Measurements from ENCODE around the gene FGFBP2. TPM values are rescaled to one million over a fixed set of nuclear protein-coding genes. Genes with fewer than 3 reads are reported as not detected.

The FGFBP2 gene
- total RNA-seq, 1 donor from 2014 or later, result not detected

DNA sequence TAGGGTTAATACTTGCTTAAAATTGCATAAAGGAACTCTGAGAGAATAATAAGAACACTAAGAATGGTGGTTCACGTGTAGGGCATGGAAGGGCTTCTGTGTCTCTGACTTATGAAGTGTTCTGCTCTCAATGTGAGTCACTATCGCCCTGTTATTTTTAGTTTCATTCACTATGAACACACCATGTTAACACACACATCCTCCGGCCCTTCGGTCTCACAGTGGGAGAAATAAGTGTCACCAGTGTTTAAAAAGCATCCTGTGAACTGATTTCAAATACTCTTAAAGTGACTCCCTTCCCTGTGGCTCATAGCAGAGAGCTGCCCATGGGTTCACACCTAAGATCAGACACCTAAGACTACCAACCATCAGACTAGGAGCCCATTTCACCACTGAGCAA, 33.8 kb upstream of the FGFBP2 start:
- TF ChIP-seq, protein P1, sequence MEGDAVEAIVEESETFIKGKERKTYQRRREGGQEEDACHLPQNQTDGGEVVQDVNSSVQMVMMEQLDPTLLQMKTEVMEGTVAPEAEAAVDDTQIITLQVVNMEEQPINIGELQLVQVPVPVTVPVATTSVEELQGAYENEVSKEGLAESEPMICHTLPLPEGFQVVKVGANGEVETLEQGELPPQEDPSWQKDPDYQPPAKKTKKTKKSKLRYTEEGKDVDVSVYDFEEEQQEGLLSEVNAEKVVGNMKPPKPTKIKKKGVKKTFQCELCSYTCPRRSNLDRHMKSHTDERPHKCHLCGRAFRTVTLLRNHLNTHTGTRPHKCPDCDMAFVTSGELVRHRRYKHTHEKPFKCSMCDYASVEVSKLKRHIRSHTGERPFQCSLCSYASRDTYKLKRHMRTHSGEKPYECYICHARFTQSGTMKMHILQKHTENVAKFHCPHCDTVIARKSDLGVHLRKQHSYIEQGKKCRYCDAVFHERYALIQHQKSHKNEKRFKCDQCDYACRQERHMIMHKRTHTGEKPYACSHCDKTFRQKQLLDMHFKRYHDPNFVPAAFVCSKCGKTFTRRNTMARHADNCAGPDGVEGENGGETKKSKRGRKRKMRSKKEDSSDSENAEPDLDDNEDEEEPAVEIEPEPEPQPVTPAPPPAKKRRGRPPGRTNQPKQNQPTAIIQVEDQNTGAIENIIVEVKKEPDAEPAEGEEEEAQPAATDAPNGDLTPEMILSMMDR (IDR thresholded peaks at IDR 0.05; ENCODE audit: unreplicated experiment), result no peak
- Mint-ChIP-seq H3K4me3 (ENCODE audit: unreplicated experiment) (no peak overlapping the region), H3K27me3 (ENCODE audit: unreplicated experiment) (no peaks in the 10 kb centered on the region), H3K4me1 (ENCODE audit: unreplicated experiment) (no peaks in the 10 kb centered on the region), H3K27ac (ENCODE audit: unreplicated experiment) (no peak overlapping the region), H3K36me3 (ENCODE audit: low read depth, unreplicated experiment) (no peaks in the 10 kb centered on the region), H3K9me3 (ENCODE audit: unreplicated experiment) (no peaks in the 10 kb centered on the region)
- DNase-seq (ENCODE audit: low spot score), result no peak

DNA sequence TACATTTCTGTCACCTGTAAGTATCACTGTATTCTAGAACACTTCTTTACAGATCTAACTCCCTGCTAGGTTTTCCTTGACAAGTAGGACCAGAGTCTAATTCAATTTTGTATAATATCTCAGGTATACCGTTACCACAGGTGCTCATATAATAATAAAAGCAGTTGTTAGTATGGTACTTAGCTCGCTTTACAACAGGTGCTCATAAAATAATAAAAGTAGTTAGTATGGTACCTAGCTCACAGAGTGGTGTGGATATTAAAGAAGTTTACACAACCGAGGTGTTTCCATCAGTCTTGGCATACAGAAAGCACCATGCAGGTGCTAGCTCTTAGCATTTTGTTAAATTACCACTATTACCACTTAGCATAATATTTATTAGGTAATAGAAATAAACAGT, 32.9 kb upstream of the FGFBP2 start:
- H3K4me3 Mint-ChIP-seq (ENCODE audit: unreplicated experiment), result no peak overlapping the region
- H3K27ac Mint-ChIP-seq (ENCODE audit: unreplicated experiment), result no peak overlapping the region
- no peaks in the 10 kb centered on the region for H3K4me1 Mint-ChIP-seq (ENCODE audit: unreplicated experiment)
- TF ChIP-seq, protein P1 (IDR thresholded peaks at IDR 0.05; ENCODE audit: unreplicated experiment), result no peak
- no peaks in the 10 kb centered on the region for H3K36me3 Mint-ChIP-seq (ENCODE audit: low read depth, unreplicated experiment)
- no peaks in the 10 kb centered on the region for H3K9me3 Mint-ChIP-seq (ENCODE audit: unreplicated experiment)
- no peaks in the 10 kb centered on the region for H3K27me3 Mint-ChIP-seq (ENCODE audit: unreplicated experiment)
- no peak for DNase-seq (ENCODE audit: low spot score)

DNA sequence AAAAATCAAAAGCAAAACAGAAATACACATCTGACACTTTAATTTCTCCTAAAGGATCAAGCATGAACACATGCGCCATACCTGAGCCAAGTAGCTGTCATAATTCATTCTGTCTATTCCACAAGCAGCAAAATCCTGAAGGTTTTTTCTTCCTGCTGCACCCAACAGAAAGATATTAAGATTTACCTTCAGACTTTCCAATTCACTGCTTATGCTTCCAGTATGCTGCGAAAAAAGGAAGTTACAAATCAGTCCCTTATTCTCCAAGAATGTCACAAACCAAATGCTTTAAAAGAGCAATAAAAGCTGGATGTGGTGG, 29.2 kb upstream of the FGFBP2 start:
- Mint-ChIP-seq H3K27ac (ENCODE audit: unreplicated experiment) (no peak overlapping the region), H3K4me1 (ENCODE audit: unreplicated experiment) (no peaks in the 10 kb centered on the region), H3K27me3 (ENCODE audit: unreplicated experiment) (peaks cover 2% of the 10 kb centered on the region), H3K4me3 (ENCODE audit: unreplicated experiment) (no peak overlapping the region), H3K9me3 (ENCODE audit: unreplicated experiment) (no peaks in the 10 kb centered on the region), H3K36me3 (ENCODE audit: low read depth, unreplicated experiment) (no peaks in the 10 kb centered on the region)
- no peak for DNase-seq (ENCODE audit: low spot score)
- TF ChIP-seq, protein P1 (IDR thresholded peaks at IDR 0.05; ENCODE audit: unreplicated experiment), result no peak

GRCh38 chr4:15990570-15991285, 27.8 kb upstream of the FGFBP2 start:
- TF ChIP-seq, protein P1 (IDR thresholded peaks at IDR 0.05; ENCODE audit: unreplicated experiment), result no peak
- Mint-ChIP-seq H3K9me3 (ENCODE audit: unreplicated experiment) (no peaks in the 10 kb centered on the region), H3K4me3 (ENCODE audit: unreplicated experiment) (no peak overlapping the region), H3K4me1 (ENCODE audit: unreplicated experiment) (no peaks in the 10 kb centered on the region), H3K36me3 (ENCODE audit: low read depth, unreplicated experiment) (no peaks in the 10 kb centered on the region), H3K27me3 (ENCODE audit: unreplicated experiment) (peaks cover 2% of the 10 kb centered on the region), H3K27ac (ENCODE audit: unreplicated experiment) (no peak overlapping the region)
- DNase-seq (ENCODE audit: low spot score), result no peak

DNA sequence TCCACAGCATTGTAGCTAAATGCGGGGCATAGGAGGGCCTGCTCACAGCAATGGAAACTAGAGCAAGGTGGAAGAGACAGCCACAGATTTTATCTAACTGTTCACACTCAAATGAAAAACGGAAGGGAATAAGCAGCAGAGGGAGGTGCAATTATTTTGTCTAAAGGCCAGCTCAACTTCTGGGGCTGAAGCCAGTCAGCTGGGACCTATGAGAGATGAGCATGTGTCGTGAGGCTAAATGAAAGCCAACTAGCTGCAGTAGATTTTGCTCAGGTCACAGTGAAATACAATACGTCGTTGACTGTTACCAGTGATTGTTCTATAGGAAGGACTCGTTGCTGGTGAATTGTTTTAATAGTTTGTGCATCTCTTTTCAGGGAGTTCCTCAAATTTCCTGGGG, 26.4 kb upstream of the FGFBP2 start:
- H3K4me1 Mint-ChIP-seq (ENCODE audit: unreplicated experiment), result no peaks in the 10 kb centered on the region
- H3K9me3 Mint-ChIP-seq (ENCODE audit: unreplicated experiment), result no peaks in the 10 kb centered on the region
- no peak overlapping the region for H3K27ac Mint-ChIP-seq (ENCODE audit: unreplicated experiment)
- H3K4me3 Mint-ChIP-seq (ENCODE audit: unreplicated experiment), result no peak overlapping the region
- no peaks in the 10 kb centered on the region for H3K36me3 Mint-ChIP-seq (ENCODE audit: low read depth, unreplicated experiment)
- H3K27me3 Mint-ChIP-seq (ENCODE audit: unreplicated experiment), result peaks cover 2% of the 10 kb centered on the region
- DNase-seq (ENCODE audit: low spot score), result no peak
- TF ChIP-seq, protein P1 (IDR thresholded peaks at IDR 0.05; ENCODE audit: unreplicated experiment), result no peak

All from endothelial cell (in vitro differentiated cells).